ENCODE data around the gene MBD3L2B.

MBD3L2B gene

GRCh38 chr19:7018828-7019227 is 2.4 kb downstream of the MBD3L2B start:
- peak in 1 of 10 donors; percentile 31 for DNase-seq
- intact Hi-C loops (cut with DNase I): no loop called here

GRCh38 chr19:7013678-7014077 is 7.6 kb downstream of the MBD3L2B start:
- intact Hi-C loops (cut with DNase I): no loop called here
- DNase-seq: peak in 1 of 10 donors; percentile 24

- peak in 1 of 10 donors; percentile 31 for DNase-seq
- intact Hi-C loops (cut with DNase I): no loop called here
These were observed 10.3 kb downstream of the MBD3L2B start for GRCh38 chr19:7010722-7011593.

GRCh38 chr19:7007859-7008258 is 13.4 kb downstream of the MBD3L2B start:
- peak in 1 of 10 donors; percentile 14 for DNase-seq
- intact Hi-C loops (cut with DNase I): no loop called here

- intact Hi-C loops (cut with DNase I): no loop called here
- no peak for DNase-seq
These were observed 15.0 kb downstream of the MBD3L2B start for GRCh38 chr19:7006135-7006704.

- intact Hi-C loops (cut with DNase I): no loop called here
- DNase-seq: peak in 1 of 10 donors; percentile 32
These were observed 16.8 kb downstream of the MBD3L2B start for GRCh38 chr19:7004313-7004931.

GRCh38 chr19:7000816-7001215 is 20.4 kb downstream of the MBD3L2B start:
- no peak for DNase-seq
- intact Hi-C loops (cut with DNase I): no loop called here

GRCh38 chr19:7000333-7000732 is 20.9 kb downstream of the MBD3L2B start:
- DNase-seq: peak in 1 of 10 donors; percentile 14
- intact Hi-C loops (cut with DNase I): no loop called here

- intact Hi-C loops (cut with DNase I): no loop called here
- DNase-seq: peak in 1 of 10 donors; percentile 9
These were observed 21.3 kb downstream of the MBD3L2B start for GRCh38 chr19:6999933-7000332.

GRCh38 chr19:6997679-6998445 is 23.4 kb downstream of the MBD3L2B start:
- intact Hi-C loops (cut with DNase I): no loop called here
- DNase-seq: no peak

- DNase-seq: no peak
- intact Hi-C loops (cut with DNase I): no loop called here
These were observed 24.4 kb downstream of the MBD3L2B start for GRCh38 chr19:6996810-6997209.

- DNase-seq: no peak
- intact Hi-C loops (cut with DNase I): no loop called here
These were observed 26.2 kb downstream of the MBD3L2B start for GRCh38 chr19:6995054-6995453.

GRCh38 chr19:6988257-6988656 is 33.0 kb downstream of the MBD3L2B start:
- intact Hi-C loops (cut with DNase I): no loop called here

GRCh38 chr19:6987850-6988249 is 33.4 kb downstream of the MBD3L2B start:
- intact Hi-C loops (cut with DNase I): no loop called here
- no peak for DNase-seq

More at GRCh38 chr19:6988257-6988656, 33.0 kb downstream of the MBD3L2B start:
- DNase-seq: no peak

GRCh38 chr19:6983448-6983847 is 37.8 kb downstream of the MBD3L2B start:
- DNase-seq: no peak
- intact Hi-C loops (cut with DNase I): no loop called here

GRCh38 chr19:6979399-6979798 is 41.8 kb downstream of the MBD3L2B start:
- DNase-seq: no peak
- intact Hi-C loops (cut with DNase I): no loop called here

GRCh38 chr19:6976197-6976596 is 45.0 kb downstream of the MBD3L2B start:
- no peak for DNase-seq
- intact Hi-C loops (cut with DNase I): no loop called here

- intact Hi-C loops (cut with DNase I): no loop called here
- DNase-seq: no peak
These were observed 49.9 kb downstream of the MBD3L2B start for GRCh38 chr19:6971366-6971765.

- no peak for DNase-seq
- intact Hi-C loops (cut with DNase I): no loop called here
These were observed 50.8 kb downstream of the MBD3L2B start for GRCh38 chr19:6970443-6970842.

- intact Hi-C loops (cut with DNase I): no loop called here
- DNase-seq: no peak
These were observed 51.2 kb downstream of the MBD3L2B start for GRCh38 chr19:6970021-6970420.

GRCh38 chr19:6969490-6969889 is 51.7 kb downstream of the MBD3L2B start:
- DNase-seq: no peak
- intact Hi-C loops (cut with DNase I): no loop called here

All from posterior cingulate gyrus (tissue), 11 donors.